SU-DHL-6 (cell line): Measurements from ENCODE around the gene SMG7.

Source experiments
- EZH2phosphoT487 ChIP-seq: fragments of 200-600 bp; sonication (generic), shearing (Covaris generic); conservative IDR thresholded peaks from 2 replicates; pipeline ENCODE4 v1.6.1; 2018; ENCODE audit warnings: mild to moderate bottlenecking, antibody characterized with exemption, low read length, moderate library complexity, mixed read lengths
- TF ChIP-seq, protein P1 (sequence below): fragments of 200-600 bp; sonication (generic); IDR thresholded peaks from one replicate; pipeline ENCODE4 v1.5.1; 2017; ENCODE audit warnings: antibody characterized with exemption, mild to moderate bottlenecking, low read length, moderate library complexity; ENCODE audit not compliant: insufficient read depth, poor library complexity, severe bottlenecking

DNA sequence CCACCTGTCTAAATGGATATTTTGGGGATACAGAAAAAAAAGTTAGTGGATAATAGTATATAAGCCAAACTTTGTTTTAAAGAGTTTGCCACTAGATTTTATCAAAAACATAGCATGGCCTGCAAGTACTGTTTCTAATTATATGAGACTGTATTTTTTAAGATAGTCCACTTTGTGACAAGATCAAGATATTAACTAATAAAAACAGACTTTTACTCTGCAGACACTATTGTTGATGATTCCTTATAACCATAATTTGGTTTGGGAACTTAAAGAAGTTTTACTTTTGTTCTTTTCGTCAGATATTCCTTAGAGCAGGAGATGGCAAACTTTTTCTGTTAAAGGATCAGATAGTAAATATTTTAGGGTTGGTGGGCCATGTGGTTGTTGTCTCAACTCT is 36.4 kb downstream of the SMG7 start:
- TF ChIP-seq, protein P1, sequence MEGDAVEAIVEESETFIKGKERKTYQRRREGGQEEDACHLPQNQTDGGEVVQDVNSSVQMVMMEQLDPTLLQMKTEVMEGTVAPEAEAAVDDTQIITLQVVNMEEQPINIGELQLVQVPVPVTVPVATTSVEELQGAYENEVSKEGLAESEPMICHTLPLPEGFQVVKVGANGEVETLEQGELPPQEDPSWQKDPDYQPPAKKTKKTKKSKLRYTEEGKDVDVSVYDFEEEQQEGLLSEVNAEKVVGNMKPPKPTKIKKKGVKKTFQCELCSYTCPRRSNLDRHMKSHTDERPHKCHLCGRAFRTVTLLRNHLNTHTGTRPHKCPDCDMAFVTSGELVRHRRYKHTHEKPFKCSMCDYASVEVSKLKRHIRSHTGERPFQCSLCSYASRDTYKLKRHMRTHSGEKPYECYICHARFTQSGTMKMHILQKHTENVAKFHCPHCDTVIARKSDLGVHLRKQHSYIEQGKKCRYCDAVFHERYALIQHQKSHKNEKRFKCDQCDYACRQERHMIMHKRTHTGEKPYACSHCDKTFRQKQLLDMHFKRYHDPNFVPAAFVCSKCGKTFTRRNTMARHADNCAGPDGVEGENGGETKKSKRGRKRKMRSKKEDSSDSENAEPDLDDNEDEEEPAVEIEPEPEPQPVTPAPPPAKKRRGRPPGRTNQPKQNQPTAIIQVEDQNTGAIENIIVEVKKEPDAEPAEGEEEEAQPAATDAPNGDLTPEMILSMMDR = no peak
- TF ChIP-seq EZH2phosphoT487 = no peak
